A549 (cell line): ENCODE results near the gene KLRC4. TPM values are rescaled to one million over a fixed set of nuclear protein-coding genes. Genes with fewer than 3 reads are reported as not detected.
A peak's percentile ranks its signal among the peaks of the same experiment; 100 is the strongest.

Experiments used
- ATAC-seq, 2 experiments: fragments of 200-7000 bp in 1 of 2; fragments of >200 bp in 1 of 2; cut with Nextera tagmentation in 1 of 2; cut with Tn5 transposase in 1 of 2; 3 replicates each; pipeline versions ENCODE4 v1.8.0 to v1.9.1; 2018 to 2020; ENCODE audit warnings: mild to moderate bottlenecking in 1 of 2, moderate library complexity in 1 of 2
- CTCF ChIA-PET: fragments of 300-600 bp; sonication (Branson Sonifier 250); formaldehyde crosslinking; extraction: SDS; loops from one replicate; lab custom pipeline; 2021; ENCODE audit warnings: antibody characterized with exemption, inconsistent platforms; lab: Yijun Ruan, JAX
- POLR2A ChIA-PET: fragments of 350-600 bp; formaldehyde crosslinking; extraction: SDS; loops from one replicate; lab custom pipeline; 2021; ENCODE audit warnings: antibody characterized with exemption, inconsistent platforms; lab: Yijun Ruan, JAX
- DNase-seq, 2 experiments: peaks; one replicate each; pipeline versions ENCODE4 v3.0.0 to v3.0.0-alpha.2; 2011 to 2016; ENCODE audit warnings: low read depth in 1 of 2, low spot score in 1 of 2
- FAIRE-seq: peaks from 2 replicates; lab custom pipeline; 2011; peaks lifted over from hg19 to GRCh38; lab: Jason Lieb, UNC
- H3K27ac ChIP-seq, 2 experiments: fragments of >200 bp; sonication (Bioruptor Twin); formaldehyde crosslinking; 3 replicates each; pipeline ENCODE4 v1.5.1; 2016 to 2017
- H3K4me1 ChIP-seq: fragments of >200 bp; sonication (Bioruptor Twin); formaldehyde crosslinking; 3 replicates; pipeline ENCODE4 v1.6.1; 2016
- H3K4me2 ChIP-seq: fragments of >200 bp; sonication (Bioruptor Twin); formaldehyde crosslinking; 3 replicates; pipeline ENCODE4 v1.6.1; 2016
- H3K4me3 ChIP-seq: fragments of >200 bp; sonication (Bioruptor Twin); formaldehyde crosslinking; 3 replicates; pipeline ENCODE4 v1.5.1; 2016
- H3K9me3 ChIP-seq: fragments of >200 bp; sonication (Bioruptor Twin); formaldehyde crosslinking; 3 replicates; pipeline ENCODE4 v1.6.1; 2016
- ATOH8 ChIP-seq: fragments of 250-450 bp; sonication (Bioruptor Pico); IDR thresholded peaks from 2 replicates; pipeline ENCODE4 v1.5.0; 2020; ENCODE audit warnings: low read depth, mild to moderate bottlenecking, moderate library complexity
- CBX8 ChIP-seq: fragments of 200-600 bp; sonication (generic); IDR thresholded peaks from 2 replicates; pipeline ENCODE4 v1.6.1; 2016
- CEBPB ChIP-seq, 2 experiments: fragments of >200 bp in 1 of 2; sonication (Bioruptor Twin) in 1 of 2; formaldehyde crosslinking in 1 of 2; IDR thresholded peaks; 2 replicates each; pipeline ENCODE4 v1.6.1; 2012 to 2016
- CHD4 ChIP-seq: fragments of 200-600 bp; sonication (generic); IDR thresholded peaks from 2 replicates; pipeline ENCODE4 v1.6.1; 2016; ENCODE audit warnings: antibody characterized with exemption, mild to moderate bottlenecking, borderline replicate concordance
- EHMT2 ChIP-seq: fragments of 200-600 bp; sonication (generic); IDR thresholded peaks from 2 replicates; pipeline ENCODE4 v1.6.1; 2016; ENCODE audit warnings: antibody characterized with exemption, low read depth, mild to moderate bottlenecking, moderate library complexity
- EP300 ChIP-seq, 2 experiments: fragments of >200 bp; sonication (Bioruptor Twin); formaldehyde crosslinking; IDR thresholded peaks; 2 replicates in 1 of 2; 3 replicates in 1 of 2; pipeline ENCODE4 v1.6.1; 2016 to 2017
- FOSL2 ChIP-seq, 2 experiments: fragments of 450-650 bp in 1 of 2; fragments of >200 bp in 1 of 2; sonication (Bioruptor Twin) in 1 of 2; formaldehyde crosslinking; IDR thresholded peaks; 2 replicates each; pipeline versions ENCODE4 v1.5.0 to v1.6.1; 2016 to 2020; ENCODE audit warnings: mild to moderate bottlenecking in 1 of 2, moderate library complexity in 1 of 2
- HOXB13 ChIP-seq: fragments of 250-450 bp; sonication (Bioruptor Pico); IDR thresholded peaks from 2 replicates; pipeline ENCODE4 v1.5.0; 2020; ENCODE audit warnings: low read depth, mild to moderate bottlenecking, moderate library complexity
- HOXB5 ChIP-seq: fragments of 250-450 bp; sonication (Bioruptor Pico); IDR thresholded peaks from 2 replicates; pipeline ENCODE4 v1.5.0; 2020; ENCODE audit warnings: mild to moderate bottlenecking, moderate library complexity
- JUN ChIP-seq, 2 experiments: fragments of >200 bp; sonication (Bioruptor Twin); formaldehyde crosslinking; IDR thresholded peaks; 2 replicates in 1 of 2; 3 replicates in 1 of 2; pipeline ENCODE4 v1.6.1; 2016 to 2017
- JUNB ChIP-seq: fragments of >200 bp; sonication (Bioruptor Twin); formaldehyde crosslinking; IDR thresholded peaks from 2 replicates; pipeline ENCODE4 v1.6.1; 2016
- KDM1A ChIP-seq: fragments of 200-600 bp; sonication (generic); IDR thresholded peaks from 2 replicates; pipeline ENCODE4 v1.6.1; 2016; ENCODE audit warnings: low read depth, mild to moderate bottlenecking
- KDM5A ChIP-seq: fragments of 200-600 bp; sonication (generic); IDR thresholded peaks from 2 replicates; pipeline ENCODE4 v1.6.1; 2016; ENCODE audit warnings: antibody characterized with exemption, mild to moderate bottlenecking
- MAFK ChIP-seq: fragments of 450-650 bp; IDR thresholded peaks from 2 replicates; pipeline ENCODE4 v1.6.1; 2014; ENCODE audit not compliant: partially characterized antibody
- MYC ChIP-seq: IDR thresholded peaks from 2 replicates; pipeline ENCODE4 v1.6.1; 2012; ENCODE audit warnings: mild to moderate bottlenecking, inconsistent platforms, low read length, improper control_type of control experiment, borderline replicate concordance
- POLR2A ChIP-seq: IDR thresholded peaks from 2 replicates; pipeline ENCODE4 v1.6.1; 2012; ENCODE audit warnings: mild to moderate bottlenecking, low read length
- TP53 ChIP-seq: fragments of 250-450 bp; sonication (Bioruptor Pico); IDR thresholded peaks from 2 replicates; pipeline ENCODE4 v1.5.0; 2021; ENCODE audit warnings: mild to moderate bottlenecking, moderate library complexity
- ZFP36 ChIP-seq: fragments of 450-650 bp; IDR thresholded peaks from 2 replicates; pipeline ENCODE4 v1.6.1; 2014; ENCODE audit warnings: borderline replicate concordance; ENCODE audit not compliant: partially characterized antibody
- WGBS: methylation state at CpG from one replicate; pipeline ENCODE4 v1.1.6; 2017; ENCODE audit errors: missing lambda C conversion rate; 5-methylcytosine and 5-hydroxymethylcytosine counted together
- polyA plus RNA-seq, 4 experiments: library from polyadenylated mRNA; depleted of rRNA in 3 of 4; stranded (reverse); fragments of >200 nt; fragmentation: RNase III in 1 of 4; extraction: RNeasy Plus Mini Kit Qiagen cat#74134 plus additional on column Dnase treatment in 1 of 4; gene quantifications; 2 replicates in 3 of 4; 3 replicates in 1 of 4; pipeline ENCODE4 v1.2.3, GENCODE V29; 2011 to 2017
- TF ChIP-seq, protein P1 (sequence below): fragments of >200 bp; sonication (Bioruptor Twin); formaldehyde crosslinking; IDR thresholded peaks from 2 replicates; pipeline ENCODE4 v1.6.1; 2016
- TF ChIP-seq, protein P2 (sequence below): fragments of 200-600 bp; sonication (generic); IDR thresholded peaks from 2 replicates; pipeline ENCODE4 v1.6.1; 2016; ENCODE audit warnings: antibody characterized with exemption, mild to moderate bottlenecking, moderate library complexity

Gene KLRC4
- polyA plus RNA-seq, 2 of the 4 experiments (the other 2 are of a cell fraction) = not detected

- peak overlapping the region; percentile 21; the same call in 1 of the 3 replicates for H3K4me2 ChIP-seq
- ChIA-PET POLR2A (no interaction called here), CTCF (interaction anchor here (1.1 to 1.3 kb wide), 2 partner anchors 11 to 19 kb away, joined by 3 read pairs; no protein-coding TSS in a partner anchor)
- ATAC-seq = no peak; a peak in 1 of 6 replicates
- peaks cover 10% of the 10 kb centered on the region; the same call in 2 of the 3 replicates for H3K9me3 ChIP-seq
- peak; percentile 56 for FAIRE-seq
- TF ChIP-seq CEBPB (IDR thresholded peaks at IDR 0.05) (no peak), EP300 (IDR thresholded peaks at IDR 0.05) (no peak), POLR2A (no peak), TP53 (CRISPR knock-in tag) (no peak), JUN (IDR thresholded peaks at IDR 0.05) (no peak), EHMT2 (no peak), CBX8 (no peak), MYC (no peak), JUNB (no peak), HOXB5 (CRISPR knock-in tag) (no peak), FOSL2 (IDR thresholded peaks at IDR 0.05) (no peak), FOSL2 (CRISPR knock-in tag; IDR thresholded peaks at IDR 0.05) (peak; percentile 48; the same call in 1 of the 2 replicates), KDM5A (no peak), KDM1A (no peak), ZFP36 (no peak), CHD4 (no peak), MAFK (peak; percentile 30), ATOH8 (CRISPR knock-in tag) (no peak)
- TF ChIP-seq, protein P1, sequence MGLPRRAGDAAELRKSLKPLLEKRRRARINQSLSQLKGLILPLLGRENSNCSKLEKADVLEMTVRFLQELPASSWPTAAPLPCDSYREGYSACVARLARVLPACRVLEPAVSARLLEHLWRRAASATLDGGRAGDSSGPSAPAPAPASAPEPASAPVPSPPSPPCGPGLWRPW = no peak
- H3K4me3 ChIP-seq = no peak overlapping the region
- no peak overlapping the region; a peak in 1 of 6 replicates for H3K27ac ChIP-seq
- 48% methylated on average over 2 of the region's 2 CpGs for WGBS
- H3K4me1 ChIP-seq = peaks cover 5% of the 10 kb centered on the region; the same call in 1 of the 3 replicates
- peak in 1 of 2 experiments; percentile 41 for DNase-seq
Observed at GRCh38 chr12:10385166-10385613, 24.4 kb downstream of the KLRC4 start.

- CTCF ChIA-PET = interaction anchor here (1.3 kb wide), 1 partner anchor 18 kb away, joined by 3 read pairs; no protein-coding TSS in a partner anchor
- H3K27ac ChIP-seq = no peak overlapping the region; a peak in 1 of 6 replicates
- no peak for FAIRE-seq
- 72% methylated on average over 3 of the region's 3 CpGs for WGBS
- peaks cover 5% of the 10 kb centered on the region; the same call in 1 of the 3 replicates for H3K4me1 ChIP-seq
- no peak for TF ChIP-seq HOXB13 (CRISPR knock-in tag)
- TF ChIP-seq, protein P2, sequence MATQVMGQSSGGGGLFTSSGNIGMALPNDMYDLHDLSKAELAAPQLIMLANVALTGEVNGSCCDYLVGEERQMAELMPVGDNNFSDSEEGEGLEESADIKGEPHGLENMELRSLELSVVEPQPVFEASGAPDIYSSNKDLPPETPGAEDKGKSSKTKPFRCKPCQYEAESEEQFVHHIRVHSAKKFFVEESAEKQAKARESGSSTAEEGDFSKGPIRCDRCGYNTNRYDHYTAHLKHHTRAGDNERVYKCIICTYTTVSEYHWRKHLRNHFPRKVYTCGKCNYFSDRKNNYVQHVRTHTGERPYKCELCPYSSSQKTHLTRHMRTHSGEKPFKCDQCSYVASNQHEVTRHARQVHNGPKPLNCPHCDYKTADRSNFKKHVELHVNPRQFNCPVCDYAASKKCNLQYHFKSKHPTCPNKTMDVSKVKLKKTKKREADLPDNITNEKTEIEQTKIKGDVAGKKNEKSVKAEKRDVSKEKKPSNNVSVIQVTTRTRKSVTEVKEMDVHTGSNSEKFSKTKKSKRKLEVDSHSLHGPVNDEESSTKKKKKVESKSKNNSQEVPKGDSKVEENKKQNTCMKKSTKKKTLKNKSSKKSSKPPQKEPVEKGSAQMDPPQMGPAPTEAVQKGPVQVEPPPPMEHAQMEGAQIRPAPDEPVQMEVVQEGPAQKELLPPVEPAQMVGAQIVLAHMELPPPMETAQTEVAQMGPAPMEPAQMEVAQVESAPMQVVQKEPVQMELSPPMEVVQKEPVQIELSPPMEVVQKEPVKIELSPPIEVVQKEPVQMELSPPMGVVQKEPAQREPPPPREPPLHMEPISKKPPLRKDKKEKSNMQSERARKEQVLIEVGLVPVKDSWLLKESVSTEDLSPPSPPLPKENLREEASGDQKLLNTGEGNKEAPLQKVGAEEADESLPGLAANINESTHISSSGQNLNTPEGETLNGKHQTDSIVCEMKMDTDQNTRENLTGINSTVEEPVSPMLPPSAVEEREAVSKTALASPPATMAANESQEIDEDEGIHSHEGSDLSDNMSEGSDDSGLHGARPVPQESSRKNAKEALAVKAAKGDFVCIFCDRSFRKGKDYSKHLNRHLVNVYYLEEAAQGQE = no peak
- H3K4me3 ChIP-seq = no peak overlapping the region
- H3K9me3 ChIP-seq = peaks cover 10% of the 10 kb centered on the region; the same call in 2 of the 3 replicates
- POLR2A ChIA-PET = no interaction called here
- H3K4me2 ChIP-seq = no peak overlapping the region
- ATAC-seq = no peak
- no peak for DNase-seq
Observed at GRCh38 chr12:10384191-10384590, 25.4 kb downstream of the KLRC4 start.
